WTC11 (cell line): ENCODE measurements around the gene PICALM. TPM values are rescaled to one million over a fixed set of nuclear protein-coding genes. Genes with fewer than 3 reads are reported as not detected.

ENCODE experiments used
- ATAC-seq: fragments of 200-7000 bp; cut with Tn5 transposase; 2 replicates; pipeline ENCODE4 v1.10.0; 2021; ENCODE audit warnings: mild to moderate bottlenecking, moderate library complexity
- CTCF ChIA-PET: fragments of 300-600 bp; sonication (Branson Sonifier 250); formaldehyde crosslinking; loops from one replicate; lab custom pipeline; 2021; ENCODE audit warnings: antibody characterized with exemption; lab: Charles Lee
- POLR2A ChIA-PET: fragments of 350-600 bp; sonication (Branson Sonifier 250); formaldehyde crosslinking; loops from one replicate; lab custom pipeline; 2021; ENCODE audit warnings: antibody characterized with exemption; lab: Charles Lee
- DNase-seq: peaks from one replicate; pipeline ENCODE4 v3.0.0; 2021; ENCODE audit warnings: low spot score
- H3K27ac Mint-ChIP-seq: 2 replicates; pipeline ENCODE4 v1.8.0; 2021; ENCODE audit warnings: mixed read lengths
- H3K27me3 Mint-ChIP-seq: 2 replicates; pipeline ENCODE4 v1.8.0; 2021; ENCODE audit warnings: low read depth, mild to moderate bottlenecking, moderate library complexity, mixed read lengths
- H3K36me3 Mint-ChIP-seq: 2 replicates; pipeline ENCODE4 v1.8.0; 2021; ENCODE audit warnings: mixed read lengths
- H3K4me1 Mint-ChIP-seq: 2 replicates; pipeline ENCODE4 v1.8.0; 2022; ENCODE audit warnings: mixed read lengths
- H3K4me3 Mint-ChIP-seq: 2 replicates; pipeline ENCODE4 v1.8.0; 2021; ENCODE audit warnings: mild to moderate bottlenecking, moderate library complexity, mixed read lengths
- H3K9me3 Mint-ChIP-seq: 2 replicates; pipeline ENCODE4 v1.8.0; 2021; ENCODE audit warnings: mixed read lengths
- AR ChIP-seq: fragments of 250-450 bp; sonication (Bioruptor Pico); IDR thresholded peaks from 2 replicates; pipeline ENCODE4 v1.9.0; 2021; ENCODE audit warnings: mild to moderate bottlenecking
- ATF1 ChIP-seq: sonication (generic); formaldehyde crosslinking; IDR thresholded peaks from 2 replicates; pipeline ENCODE4 v1.8.1; 2023; ENCODE audit warnings: mild to moderate bottlenecking, moderate library complexity, missing genetic modification reagents
- ATF3 ChIP-seq: sonication (generic); formaldehyde crosslinking; conservative IDR thresholded peaks from 2 replicates; pipeline ENCODE4 v1.8.1; 2022; ENCODE audit warnings: mild to moderate bottlenecking, missing genetic modification reagents
- CREM ChIP-seq: sonication (generic); formaldehyde crosslinking; IDR thresholded peaks from 2 replicates; pipeline ENCODE4 v1.8.1; 2022; ENCODE audit warnings: mild to moderate bottlenecking, missing genetic modification reagents, moderate library complexity
- CTCF ChIP-seq: fragments of 200-600 bp; IDR thresholded peaks from 2 replicates; pipeline ENCODE4 v1.8.0; 2022; ENCODE audit warnings: antibody characterized with exemption
- ESRRA ChIP-seq: sonication (generic); formaldehyde crosslinking; IDR thresholded peaks from 2 replicates; pipeline ENCODE4 v1.8.1; 2022; ENCODE audit warnings: mild to moderate bottlenecking, missing genetic modification reagents, borderline replicate concordance
- FOXP1 ChIP-seq: sonication (generic); formaldehyde crosslinking; IDR thresholded peaks from 2 replicates; pipeline ENCODE4 v1.8.0; 2022; ENCODE audit warnings: missing genetic modification reagents, mild to moderate bottlenecking, moderate library complexity, borderline replicate concordance
- GABPB1 ChIP-seq: sonication (generic); formaldehyde crosslinking; IDR thresholded peaks from 2 replicates; pipeline ENCODE4 v1.8.1; 2023; ENCODE audit warnings: mild to moderate bottlenecking, missing genetic modification reagents
- HMGA2 ChIP-seq: fragments of 250-450 bp; sonication (Bioruptor Pico); IDR thresholded peaks from 2 replicates; pipeline ENCODE4 v1.4.0; 2021; ENCODE audit warnings: mild to moderate bottlenecking, moderate library complexity
- HMGXB4 ChIP-seq: sonication (generic); formaldehyde crosslinking; IDR thresholded peaks from 2 replicates; pipeline ENCODE4 v1.8.1; 2023; ENCODE audit warnings: mild to moderate bottlenecking, moderate library complexity, missing genetic modification reagents
- JAZF1 ChIP-seq: fragments of 250-450 bp; sonication (Bioruptor Pico); IDR thresholded peaks from 2 replicates; pipeline ENCODE4 v1.9.0; 2021; ENCODE audit warnings: moderate library complexity, mild to moderate bottlenecking, inconsistent platforms
- KAT7 ChIP-seq: sonication (generic); formaldehyde crosslinking; IDR thresholded peaks from 2 replicates; pipeline ENCODE4 v1.8.1; 2023; ENCODE audit warnings: missing genetic modification reagents, mild to moderate bottlenecking, borderline replicate concordance
- MLX ChIP-seq: sonication (generic); formaldehyde crosslinking; IDR thresholded peaks from 2 replicates; pipeline ENCODE4 v1.8.1; 2023; ENCODE audit warnings: mild to moderate bottlenecking, missing genetic modification reagents, moderate library complexity
- MYBL2 ChIP-seq: sonication (generic); formaldehyde crosslinking; IDR thresholded peaks from 2 replicates; pipeline ENCODE4 v1.8.1; 2023; ENCODE audit warnings: mild to moderate bottlenecking, moderate library complexity, missing genetic modification reagents
- NR2C2 ChIP-seq: sonication (generic); formaldehyde crosslinking; IDR thresholded peaks from 2 replicates; pipeline ENCODE4 v1.8.0; 2022; ENCODE audit warnings: mild to moderate bottlenecking, missing genetic modification reagents
- SMAD4 ChIP-seq: sonication (generic); formaldehyde crosslinking; IDR thresholded peaks from 2 replicates; pipeline ENCODE4 v1.8.0; 2022; ENCODE audit warnings: mild to moderate bottlenecking, missing genetic modification reagents
- USF1 ChIP-seq: sonication (generic); formaldehyde crosslinking; IDR thresholded peaks from 2 replicates; pipeline ENCODE4 v1.8.0; 2022; ENCODE audit warnings: mild to moderate bottlenecking, missing genetic modification reagents
- ZNF317 ChIP-seq: sonication (generic); formaldehyde crosslinking; IDR thresholded peaks from 2 replicates; pipeline ENCODE4 v1.8.1; 2023; ENCODE audit warnings: low read depth, mild to moderate bottlenecking, moderate library complexity, missing genetic modification reagents, borderline replicate concordance
- ZNF423 ChIP-seq: fragments of 250-450 bp; sonication (Bioruptor Pico); IDR thresholded peaks from 2 replicates; pipeline ENCODE4 v2.1.2; 2022; ENCODE audit warnings: mild to moderate bottlenecking, moderate library complexity
- ZNF425 ChIP-seq: fragments of 250-450 bp; sonication (Bioruptor Pico); conservative IDR thresholded peaks from 2 replicates; pipeline ENCODE4 v1.9.0; 2021; ENCODE audit warnings: mild to moderate bottlenecking
- ZNF512 ChIP-seq: sonication (generic); formaldehyde crosslinking; IDR thresholded peaks from 2 replicates; pipeline ENCODE4 v1.8.1; 2022; ENCODE audit warnings: missing genetic modification reagents, borderline replicate concordance
- ZNF671 ChIP-seq: fragments of 250-450 bp; sonication (Bioruptor Pico); IDR thresholded peaks from 2 replicates; pipeline ENCODE4 v1.8.0; 2021; ENCODE audit warnings: mild to moderate bottlenecking
- total RNA-seq: library from RNA; stranded (reverse); gene quantifications from 3 replicates; pipeline ENCODE4 v1.2.3, GENCODE V29; 2021

PICALM gene
- total RNA-seq, 1 experiment from 2014 or later, result 69.9 TPM

- DNase-seq, result no peak
- H3K36me3 Mint-ChIP-seq, result no peaks in the 10 kb centered on the region
- no peak overlapping the region for H3K4me3 Mint-ChIP-seq
- TF ChIP-seq JAZF1, result no peak
- no peak for TF ChIP-seq ATF1
- TF ChIP-seq ZNF671 (CRISPR knock-in tag), result no peak
- TF ChIP-seq ATF3 (CRISPR knock-in tag), result no peak
- TF ChIP-seq GABPB1 (CRISPR knock-in tag), result no peak
- TF ChIP-seq ZNF425, result no peak
- no peak for TF ChIP-seq SMAD4 (CRISPR knock-in tag)
- CTCF ChIA-PET, result no interaction called here
- peaks cover 6% of the 10 kb centered on the region; the same call in 1 of the 2 replicates for H3K27me3 Mint-ChIP-seq
- ATAC-seq, result no peak
- POLR2A ChIA-PET, result no interaction called here
- H3K9me3 Mint-ChIP-seq, result no peaks in the 10 kb centered on the region
- no peak overlapping the region for H3K27ac Mint-ChIP-seq
- peaks cover 13% of the 10 kb centered on the region for H3K4me1 Mint-ChIP-seq
These were observed 3.3 kb upstream of the PICALM start for GRCh38 chr11:86072211-86072610.

GRCh38 chr11:86070142-86071056 lies 1.5 kb upstream of the PICALM start:
- CTCF ChIA-PET, result interaction anchor here (1.3 to 3.4 kb wide), 3 partner anchors 29 to 148 kb away, joined by 4 to 35 read pairs (median 29); no protein-coding TSS in a partner anchor
- peak overlapping the region; percentile 99 for H3K4me3 Mint-ChIP-seq
- H3K36me3 Mint-ChIP-seq, result no peaks in the 10 kb centered on the region
- POLR2A ChIA-PET, result interaction anchor here (1.4 to 2.8 kb wide), 2 partner anchors 26 to 174 kb away, joined by 4 to 13 read pairs; partner anchors contain the start of gene EED
- peaks cover 31% of the 10 kb centered on the region for H3K4me1 Mint-ChIP-seq
- H3K27ac Mint-ChIP-seq, result peak overlapping the region; percentile 98
- no peak for ATAC-seq
- no peaks in the 10 kb centered on the region for H3K9me3 Mint-ChIP-seq
- DNase-seq, result no peak
- H3K27me3 Mint-ChIP-seq, result no peaks in the 10 kb centered on the region
- TF ChIP-seq FOXP1 (CRISPR knock-in tag) (no peak), HMGA2 (CRISPR knock-in tag) (no peak), KAT7 (CRISPR knock-in tag) (no peak), ZNF512 (CRISPR knock-in tag) (no peak), ESRRA (CRISPR knock-in tag) (no peak), HMGXB4 (CRISPR knock-in tag) (no peak), ZNF317 (CRISPR knock-in tag) (no peak), MLX (CRISPR knock-in tag) (no peak), ZNF423 (no peak), NR2C2 (no peak), MYBL2 (CRISPR knock-in tag) (no peak), AR (CRISPR knock-in tag) (no peak), USF1 (CRISPR knock-in tag) (no peak), CREM (CRISPR knock-in tag) (no peak), CTCF (no peak)
